Psoas muscle (tissue), 8 donors: ENCODE measurements around the gene CPLX4. TPM values are rescaled to one million over a fixed set of nuclear protein-coding genes. Genes with fewer than 3 reads are reported as not detected.

ENCODE experiments used
- ATAC-seq, 4 donors: fragments of 200-7000 bp; cut with Tn5 transposase; one replicate each; pipeline ENCODE4 v1.9.1; 2020; ENCODE audit warnings: moderate library complexity in 3 of 4, mild to moderate bottlenecking in 2 of 4
- DNase-seq, 2 donors: peaks; one replicate each; pipeline ENCODE4 v3.0.0-alpha.2; 2020
- H3K27ac ChIP-seq: fragments of 200-600 bp; one replicate; pipeline ENCODE4 v1.8.0; 2022
- H3K27me3 ChIP-seq, 3 donors: fragments of 200-600 bp in 1 of 3; one replicate each; pipeline versions ENCODE4 v1.6.1 to v1.8.0; 2013 to 2022; ENCODE audit warnings: low read length in 2 of 3, mild to moderate bottlenecking in 2 of 3, moderate library complexity in 1 of 3; ENCODE audit not compliant: insufficient read depth in 3 of 3
- H3K36me3 ChIP-seq, 2 donors: fragments of 200-600 bp in 1 of 2; one replicate each; pipeline versions ENCODE4 v1.6.1 to v1.8.0; 2013 to 2022; ENCODE audit warnings: low read depth in 1 of 2, mild to moderate bottlenecking in 1 of 2, moderate library complexity in 1 of 2; ENCODE audit not compliant: insufficient read depth in 1 of 2
- H3K4me1 ChIP-seq: fragments of 200-600 bp; one replicate; pipeline ENCODE4 v1.8.0; 2022
- H3K4me3 ChIP-seq: fragments of 200-600 bp; one replicate; pipeline ENCODE4 v1.8.0; 2022; ENCODE audit warnings: mild to moderate bottlenecking
- H3K9me3 ChIP-seq: fragments of 200-600 bp; one replicate; pipeline ENCODE4 v1.8.0; 2022
- CTCF ChIP-seq: fragments of 200-600 bp; IDR thresholded peaks from one replicate; pipeline ENCODE4 v1.8.0; 2022; ENCODE audit warnings: antibody characterized with exemption
- WGBS, 3 donors: extraction: QIAGEN DNeasy Blood & Tissue Kit; methylation state at CpG; one replicate each; pipeline versions ENCODE4 v1.1.6 to v1.1.7; 2013; 5-methylcytosine and 5-hydroxymethylcytosine counted together
- intact Hi-C, 2 donors: fragments of 100-400 bp; cut with DNase I; formaldehyde crosslinking; loops; one replicate each; pipeline versions ENCODE4 v1.11.0 to v1.14.2; 2022
- polyA plus RNA-seq, 3 donors: library from polyadenylated mRNA; stranded (reverse); fragments of 200-250 nt; gene quantifications; one replicate each; pipeline ENCODE4 v1.2.3, GENCODE V29; 2013
- total RNA-seq, 4 donors: library from RNA; stranded (reverse); fragmentation: NEBNext Ultra II Directional in 2 of 4; extraction: Animal tissue kit (Norgen Biotek cat#: 25700) in 2 of 4; gene quantifications; one replicate each; pipeline versions ENCODE4 v1.2.1 to v1.2.4, GENCODE V29; 2021 to 2023
- donor health status: healthy with polysubstance abuse.
- donor health status: DM: no; HTN: no; CAD: no; lungs with moderate emphysema.
- donor health status: Bipolar disorder and iron deficiency.
- donor health status: healthy.
- donor health status: DM: yes; HTN: yes; CAD: no.
- donor health status: DM: no; HTN: no; CAD: no.
- donor health status: DM: no; HTN: no; CAD: no.
- donor health status: DM: yes; HTN: yes; CAD: no.

CPLX4 gene
- total and polyA plus RNA-seq, 7 donors, result not detected

GRCh38 chr18:59265974-59266369 is 52.5 kb downstream of the CPLX4 start:
- Histone ChIP-seq H3K9me3 (no peaks in the 10 kb centered on the region), H3K36me3 (no peaks in the 10 kb centered on the region), H3K27me3 (peaks cover 0 to 81% (median 40%) of the 10 kb centered on the region in 3 donors), H3K4me3 (no peak overlapping the region), H3K4me1 (peaks cover 5% of the 10 kb centered on the region), H3K27ac (no peak overlapping the region)
- ATAC-seq (no peak), DNase-seq (no peak)
- TF ChIP-seq CTCF, result no peak
- 7 to 10% (median 9%) methylated on average over 12 of the region's 12 CpGs for WGBS, 3 donors
- intact Hi-C loops, result no loop called here

GRCh38 chr18:59265246-59265973 is 53.0 kb downstream of the CPLX4 start:
- ATAC-seq (no peak), DNase-seq (no peak)
- H3K36me3 ChIP-seq, result no peaks in the 10 kb centered on the region
- H3K9me3 ChIP-seq, result no peaks in the 10 kb centered on the region
- H3K27me3 ChIP-seq, result peaks cover 0 to 75% (median 36%) of the 10 kb centered on the region in 3 donors
- TF ChIP-seq CTCF, result no peak
- H3K4me1 ChIP-seq, result peaks cover 5% of the 10 kb centered on the region
- peak overlapping the region; percentile 43 for H3K4me3 ChIP-seq
- intact Hi-C loops, result no loop called here
- H3K27ac ChIP-seq, result no peak overlapping the region
- 2% methylated on average over 31 to 38 of the region's 38 CpGs for WGBS, 3 donors

- no peak for TF ChIP-seq CTCF
- Histone ChIP-seq H3K4me1 (peaks cover 5% of the 10 kb centered on the region), H3K9me3 (no peaks in the 10 kb centered on the region), H3K4me3 (peak overlapping the region; percentile 43), H3K36me3 (no peaks in the 10 kb centered on the region), H3K27me3 (peaks cover 0 to 68% (median 34%) of the 10 kb centered on the region in 3 donors), H3K27ac (no peak overlapping the region)
- ATAC-seq (no peak), DNase-seq (no peak)
- WGBS, 3 donors, result 3 to 4% (median 3%) methylated on average over 41 of the region's 41 CpGs
- intact Hi-C loops, result no loop called here
Measured at GRCh38 chr18:59264651-59265245, 53.7 kb downstream of the CPLX4 start.

GRCh38 chr18:59264121-59264571 is 54.3 kb downstream of the CPLX4 start:
- Histone ChIP-seq H3K36me3 (no peaks in the 10 kb centered on the region), H3K9me3 (no peaks in the 10 kb centered on the region), H3K27me3 (peaks cover 0 to 64% (median 30%) of the 10 kb centered on the region in 3 donors), H3K4me1 (peaks cover 5% of the 10 kb centered on the region), H3K4me3 (no peak overlapping the region), H3K27ac (no peak overlapping the region)
- WGBS, 3 donors, result 4 to 5% (median 5%) methylated on average over 17 of the region's 17 CpGs
- ATAC-seq, result no peak
- DNase-seq, result no peak
- TF ChIP-seq CTCF, result no peak
- intact Hi-C loops, result no loop called here
